Measurements from ENCODE around the gene USP46. TPM values are rescaled to one million over a fixed set of nuclear protein-coding genes. Genes with fewer than 3 reads are reported as not detected.

Gene USP46
- total RNA-seq, 4 donors from 2014 or later: 6.0 to 7.7 (median 6.6) TPM

DNA sequence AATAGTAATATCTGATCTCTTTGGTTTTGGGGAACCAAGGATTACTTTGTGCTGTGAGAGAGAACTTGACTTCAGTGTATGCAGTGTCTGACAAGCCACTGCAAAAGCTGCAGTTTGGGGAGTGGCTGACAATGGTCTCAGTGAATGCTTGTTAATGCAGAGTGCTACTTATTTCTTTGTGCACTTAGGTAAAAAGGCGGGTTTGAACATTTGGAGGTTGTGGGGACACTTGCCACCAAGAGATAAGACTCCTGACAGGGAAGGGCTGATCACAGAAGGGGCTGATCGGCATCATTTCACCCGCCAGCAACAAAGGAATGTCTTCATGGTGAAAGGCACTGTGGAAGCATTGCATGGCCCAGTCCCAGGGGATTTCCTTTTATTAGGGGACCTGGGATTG is 28.6 kb upstream of the USP46 start:
- ATAC-seq (ENCODE audit: low FRiP score): no peak
- DNase-seq (ENCODE audit: low spot score): no peak
- TF ChIP-seq, protein P1, sequence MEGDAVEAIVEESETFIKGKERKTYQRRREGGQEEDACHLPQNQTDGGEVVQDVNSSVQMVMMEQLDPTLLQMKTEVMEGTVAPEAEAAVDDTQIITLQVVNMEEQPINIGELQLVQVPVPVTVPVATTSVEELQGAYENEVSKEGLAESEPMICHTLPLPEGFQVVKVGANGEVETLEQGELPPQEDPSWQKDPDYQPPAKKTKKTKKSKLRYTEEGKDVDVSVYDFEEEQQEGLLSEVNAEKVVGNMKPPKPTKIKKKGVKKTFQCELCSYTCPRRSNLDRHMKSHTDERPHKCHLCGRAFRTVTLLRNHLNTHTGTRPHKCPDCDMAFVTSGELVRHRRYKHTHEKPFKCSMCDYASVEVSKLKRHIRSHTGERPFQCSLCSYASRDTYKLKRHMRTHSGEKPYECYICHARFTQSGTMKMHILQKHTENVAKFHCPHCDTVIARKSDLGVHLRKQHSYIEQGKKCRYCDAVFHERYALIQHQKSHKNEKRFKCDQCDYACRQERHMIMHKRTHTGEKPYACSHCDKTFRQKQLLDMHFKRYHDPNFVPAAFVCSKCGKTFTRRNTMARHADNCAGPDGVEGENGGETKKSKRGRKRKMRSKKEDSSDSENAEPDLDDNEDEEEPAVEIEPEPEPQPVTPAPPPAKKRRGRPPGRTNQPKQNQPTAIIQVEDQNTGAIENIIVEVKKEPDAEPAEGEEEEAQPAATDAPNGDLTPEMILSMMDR (IDR thresholded peaks at IDR 0.05): no peak

DNA sequence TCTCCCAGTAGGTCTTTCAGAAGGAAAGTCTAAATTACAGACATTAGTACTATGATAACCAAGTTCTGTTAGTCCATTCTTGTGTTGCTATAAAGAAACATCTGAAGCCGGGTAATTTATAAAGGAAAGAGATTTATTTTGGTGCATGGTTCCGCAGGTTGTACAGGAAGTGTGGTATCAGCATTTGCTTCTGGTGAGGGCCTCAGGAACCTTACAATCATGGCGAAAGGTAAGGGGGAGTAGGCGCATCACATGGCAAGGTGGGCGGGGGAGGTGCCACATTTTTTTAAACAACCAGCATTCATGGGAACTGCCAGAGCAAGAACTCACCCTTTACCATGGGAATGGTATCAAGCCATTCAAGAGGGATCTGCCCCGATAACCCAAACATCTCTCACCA is 26.2 kb upstream of the USP46 start:
- DNase-seq (ENCODE audit: low spot score) (no peak), ATAC-seq (ENCODE audit: low FRiP score) (no peak)
- TF ChIP-seq, protein P1 (IDR thresholded peaks at IDR 0.05): no peak

DNA sequence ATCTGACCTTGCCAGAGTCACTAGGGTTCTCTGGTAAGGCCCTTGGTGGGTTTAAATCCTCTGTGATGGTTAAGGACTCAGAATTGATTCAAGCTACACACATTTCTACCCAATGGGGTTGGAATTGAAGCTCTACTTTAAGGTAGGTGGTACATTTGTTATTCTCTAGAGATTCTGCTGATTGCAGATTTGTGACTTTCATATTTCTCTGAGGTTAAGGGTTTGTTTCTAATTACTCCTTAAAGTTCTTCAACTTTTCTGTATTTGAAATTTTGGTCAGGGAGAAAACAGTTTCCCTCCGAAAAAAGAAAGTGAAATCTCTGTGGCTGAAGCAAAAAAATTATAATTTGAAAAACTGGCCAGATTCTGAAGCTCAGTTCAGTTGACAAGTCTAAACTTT is 25.8 kb upstream of the USP46 start:
- ATAC-seq (ENCODE audit: low FRiP score): no peak
- TF ChIP-seq, protein P1 (IDR thresholded peaks at IDR 0.05): no peak
- DNase-seq (ENCODE audit: low spot score): no peak

DNA sequence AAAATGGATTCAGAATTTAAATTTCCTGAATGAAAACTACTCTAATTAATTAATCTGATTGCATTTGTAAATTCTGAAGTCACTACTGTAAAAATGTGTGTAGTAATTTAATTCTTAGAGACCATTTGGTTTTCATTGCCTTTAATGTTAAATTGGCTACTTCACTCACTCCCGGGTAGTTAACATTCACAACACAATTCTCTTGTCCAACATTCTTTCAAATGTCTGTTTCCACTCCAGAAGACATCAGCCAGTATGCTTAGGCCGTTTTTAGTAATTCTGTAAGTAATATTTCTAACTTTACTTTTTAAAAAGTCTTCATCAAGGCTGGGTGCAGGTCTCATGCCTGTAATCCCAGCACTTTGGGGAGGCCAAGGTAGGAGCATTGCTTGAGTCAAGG is 21.3 kb upstream of the USP46 start:
- ATAC-seq (ENCODE audit: low FRiP score) (no peak), DNase-seq (ENCODE audit: low spot score) (no peak)
- TF ChIP-seq, protein P1 (IDR thresholded peaks at IDR 0.05): no peak

DNA sequence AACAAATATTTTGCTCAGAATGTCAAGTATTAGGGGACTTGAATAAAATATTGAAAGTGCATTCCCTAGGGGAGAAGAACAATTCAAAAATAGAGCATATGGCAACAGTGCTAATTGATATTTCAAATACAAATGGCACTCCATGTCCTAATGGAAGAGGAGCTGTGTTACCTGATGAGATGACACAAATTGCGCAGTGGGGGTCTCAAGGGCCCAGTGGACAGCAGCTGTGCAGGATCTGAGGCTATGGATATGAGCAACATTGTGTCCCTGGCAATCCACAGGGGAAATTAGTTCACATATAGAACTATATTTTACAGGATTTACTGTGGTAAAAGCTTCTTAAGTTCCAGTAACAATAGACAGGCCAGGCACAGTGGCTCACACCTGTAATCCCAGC is 17.4 kb upstream of the USP46 start:
- TF ChIP-seq, protein P1 (IDR thresholded peaks at IDR 0.05): no peak
- ATAC-seq (ENCODE audit: low FRiP score) (no peak), DNase-seq (ENCODE audit: low spot score) (no peak)

DNA sequence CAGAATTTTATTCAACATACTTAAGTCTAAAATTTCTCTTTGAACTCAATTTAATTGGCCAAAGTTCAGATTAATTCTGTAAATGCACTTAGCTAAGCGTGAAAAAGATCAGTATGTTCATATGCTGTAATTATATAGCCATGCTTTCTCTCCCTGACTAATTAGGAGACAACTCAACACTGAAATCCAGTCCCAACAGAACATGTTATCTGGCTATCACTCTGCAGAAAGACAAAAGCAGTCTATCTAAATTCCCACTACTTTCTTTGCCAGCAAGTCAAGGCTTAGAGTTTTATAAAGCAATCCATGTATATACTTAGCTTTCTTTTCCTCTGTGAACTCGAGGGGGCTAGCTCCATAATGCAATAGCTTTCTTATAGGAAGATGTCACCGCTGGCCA is 16.0 kb upstream of the USP46 start:
- DNase-seq (ENCODE audit: low spot score) (no peak), ATAC-seq (ENCODE audit: low FRiP score) (no peak)
- TF ChIP-seq, protein P1 (IDR thresholded peaks at IDR 0.05): no peak

DNA sequence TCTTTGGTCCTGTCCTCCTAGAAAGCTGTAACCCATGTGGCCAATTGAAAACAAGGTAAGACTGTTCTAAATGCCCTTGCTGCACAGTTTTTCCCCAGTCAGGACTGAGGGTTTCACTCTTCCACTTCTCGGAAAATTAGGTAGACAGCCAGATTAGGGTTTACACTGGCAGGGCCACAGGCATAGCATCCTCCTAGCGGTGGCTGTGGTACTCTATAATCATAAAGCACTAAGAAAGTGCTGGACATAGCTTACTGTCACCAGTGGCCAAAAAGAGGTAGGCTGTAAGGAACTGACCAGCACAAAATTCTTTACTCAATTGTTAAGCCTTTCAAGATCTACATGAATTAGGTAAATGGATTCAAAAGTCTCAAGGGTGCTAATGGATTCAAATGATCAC is 11.6 kb upstream of the USP46 start:
- ATAC-seq (ENCODE audit: low FRiP score) (no peak), DNase-seq (ENCODE audit: low spot score) (no peak)
- TF ChIP-seq, protein P1 (IDR thresholded peaks at IDR 0.05): no peak

Measured in omental fat pad (tissue), 4 donors.